ENCODE measurements around the gene KRTAP10-2. TPM values are rescaled to one million over a fixed set of nuclear protein-coding genes. Genes with fewer than 3 reads are reported as not detected.
"Not testable (repeated sequence)": the region's sequence is repeated elsewhere in the genome, so short reads cannot be mapped to it uniquely, and the experiment has no call there.

Gene KRTAP10-2
- total and polyA plus RNA-seq, 7 donors = not detected

DNA sequence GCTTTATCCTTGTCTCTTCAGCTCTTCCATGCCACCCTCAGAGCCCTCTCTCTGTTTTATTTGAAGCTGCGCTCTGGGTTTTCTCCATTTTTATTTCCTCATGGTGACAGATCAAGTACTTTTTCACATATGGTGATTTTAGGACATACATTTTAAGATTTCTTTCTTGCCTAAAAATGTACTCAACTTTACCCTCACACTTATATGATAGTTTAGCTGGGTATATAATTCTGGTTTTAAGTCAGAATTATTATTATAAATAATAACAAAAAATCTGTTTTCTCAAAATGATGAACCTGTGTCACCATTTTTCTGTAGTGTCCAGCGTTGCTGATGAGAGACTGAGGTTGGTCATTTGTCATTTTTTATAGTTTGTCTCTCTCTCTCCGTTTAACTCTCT, 29.9 kb upstream of the KRTAP10-2 start:
- intact Hi-C loops (cut with DNase I) = no loop called here
- DNase-seq = no peak
- H3K27ac ChIP-seq = no peak overlapping the region
- H3K27me3 ChIP-seq = peaks cover 0 to 24% (median 10%) of the 10 kb centered on the region in 3 donors
- H3K9me3 ChIP-seq = peaks cover 0 to 10% (median 4%) of the 10 kb centered on the region in 4 donors
- TF ChIP-seq, protein P1, sequence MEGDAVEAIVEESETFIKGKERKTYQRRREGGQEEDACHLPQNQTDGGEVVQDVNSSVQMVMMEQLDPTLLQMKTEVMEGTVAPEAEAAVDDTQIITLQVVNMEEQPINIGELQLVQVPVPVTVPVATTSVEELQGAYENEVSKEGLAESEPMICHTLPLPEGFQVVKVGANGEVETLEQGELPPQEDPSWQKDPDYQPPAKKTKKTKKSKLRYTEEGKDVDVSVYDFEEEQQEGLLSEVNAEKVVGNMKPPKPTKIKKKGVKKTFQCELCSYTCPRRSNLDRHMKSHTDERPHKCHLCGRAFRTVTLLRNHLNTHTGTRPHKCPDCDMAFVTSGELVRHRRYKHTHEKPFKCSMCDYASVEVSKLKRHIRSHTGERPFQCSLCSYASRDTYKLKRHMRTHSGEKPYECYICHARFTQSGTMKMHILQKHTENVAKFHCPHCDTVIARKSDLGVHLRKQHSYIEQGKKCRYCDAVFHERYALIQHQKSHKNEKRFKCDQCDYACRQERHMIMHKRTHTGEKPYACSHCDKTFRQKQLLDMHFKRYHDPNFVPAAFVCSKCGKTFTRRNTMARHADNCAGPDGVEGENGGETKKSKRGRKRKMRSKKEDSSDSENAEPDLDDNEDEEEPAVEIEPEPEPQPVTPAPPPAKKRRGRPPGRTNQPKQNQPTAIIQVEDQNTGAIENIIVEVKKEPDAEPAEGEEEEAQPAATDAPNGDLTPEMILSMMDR (IDR thresholded peaks at IDR 0.05) = no peak
- no peak for TF ChIP-seq EP300 (IDR thresholded peaks at IDR 0.05)
- 88 to 93% methylated on average over 3 of the region's 3 CpGs for WGBS, 2 donors
- H3K36me3 ChIP-seq = no peaks in the 10 kb centered on the region
- H3K4me1 ChIP-seq = no peaks in the 10 kb centered on the region
- no peak overlapping the region for H3K4me3 ChIP-seq

DNA sequence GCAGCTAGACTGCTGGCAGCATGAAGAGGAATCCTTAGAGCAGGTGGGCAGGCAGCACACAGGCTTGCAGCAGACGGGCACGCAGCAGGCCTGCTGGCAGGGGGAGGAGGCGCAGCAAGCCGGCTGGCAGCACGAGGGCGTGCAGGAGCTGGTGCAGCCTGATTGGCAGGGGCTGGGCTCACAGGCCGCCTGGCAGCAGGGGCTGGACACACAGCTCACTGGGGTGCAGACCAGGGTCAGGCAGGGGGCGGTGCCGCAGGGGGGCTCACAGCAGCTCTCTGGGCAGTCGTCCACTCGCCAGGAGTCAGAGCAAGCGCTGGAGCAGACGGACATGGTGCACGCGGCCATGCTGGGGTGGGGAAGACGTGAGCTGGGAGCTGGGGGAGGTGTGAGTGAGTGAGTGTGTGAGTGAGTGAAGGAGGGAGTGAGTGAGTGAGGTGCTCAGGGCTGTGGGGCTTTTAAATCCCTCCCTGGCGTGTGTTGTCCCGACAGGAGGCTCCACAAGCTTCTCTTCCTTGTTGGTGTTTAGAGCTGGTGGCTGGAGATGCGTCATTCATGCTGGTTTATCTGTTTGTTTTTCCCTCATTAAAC, 29.0 kb upstream of the KRTAP10-2 start, which contains the start of gene KRTAP10-5:
Gene KRTAP10-5 (minus strand): TSS at position 374 of the 591 bp plus-strand sequence. CDS start 26 bp downstream, at position 348.
- H3K9me3 ChIP-seq; H3K27ac ChIP-seq; H3K4me1 ChIP-seq; H3K4me3 ChIP-seq; DNase-seq; H3K36me3 ChIP-seq; intact Hi-C loops (cut with DNase I): not testable (repeated sequence)
- H3K27me3 ChIP-seq = peaks cover 0 to 15% (median 6%) of the 10 kb centered on the region in 3 donors
- WGBS, 2 donors = 23 to 46% methylated on average over 19 of the region's 19 CpGs

DNA sequence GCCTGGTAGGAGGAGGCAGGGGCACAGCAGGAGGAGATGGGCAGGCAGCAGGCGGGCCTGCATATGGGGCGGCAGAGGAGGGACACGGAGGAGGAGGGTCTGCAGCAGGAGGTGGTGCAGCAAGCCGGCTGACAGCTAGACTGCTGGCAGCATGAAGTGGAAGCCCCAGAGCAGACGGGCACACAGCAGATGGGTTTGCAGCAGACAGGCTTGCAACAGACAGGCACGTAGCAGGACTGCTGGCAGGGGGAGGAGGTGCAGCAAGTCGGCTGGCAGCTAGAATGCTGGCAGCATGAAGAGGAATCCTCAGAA, 28.5 kb upstream of the KRTAP10-2 start:
- H3K4me1 ChIP-seq = no peaks in the 10 kb centered on the region
- H3K27ac ChIP-seq = no peak overlapping the region
- H3K9me3 ChIP-seq = peaks cover 0 to 10% (median 4%) of the 10 kb centered on the region in 4 donors
- peaks cover 0 to 10% (median 6%) of the 10 kb centered on the region in 3 donors for H3K27me3 ChIP-seq
- no peaks in the 10 kb centered on the region for H3K36me3 ChIP-seq
- no peak overlapping the region for H3K4me3 ChIP-seq
- no peak for TF ChIP-seq EP300 (IDR thresholded peaks at IDR 0.05)
- no peak for TF ChIP-seq POLR2AphosphoS5 (IDR thresholded peaks at IDR 0.05)
- TF ChIP-seq, protein P1 (IDR thresholded peaks at IDR 0.05) = no peak
- no peak for TF ChIP-seq POLR2A (IDR thresholded peaks at IDR 0.05)
- DNase-seq = no peak
- intact Hi-C loops (cut with DNase I) = no loop called here
- WGBS, 2 donors = 66 to 75% methylated on average over 7 of the region's 7 CpGs

DNA sequence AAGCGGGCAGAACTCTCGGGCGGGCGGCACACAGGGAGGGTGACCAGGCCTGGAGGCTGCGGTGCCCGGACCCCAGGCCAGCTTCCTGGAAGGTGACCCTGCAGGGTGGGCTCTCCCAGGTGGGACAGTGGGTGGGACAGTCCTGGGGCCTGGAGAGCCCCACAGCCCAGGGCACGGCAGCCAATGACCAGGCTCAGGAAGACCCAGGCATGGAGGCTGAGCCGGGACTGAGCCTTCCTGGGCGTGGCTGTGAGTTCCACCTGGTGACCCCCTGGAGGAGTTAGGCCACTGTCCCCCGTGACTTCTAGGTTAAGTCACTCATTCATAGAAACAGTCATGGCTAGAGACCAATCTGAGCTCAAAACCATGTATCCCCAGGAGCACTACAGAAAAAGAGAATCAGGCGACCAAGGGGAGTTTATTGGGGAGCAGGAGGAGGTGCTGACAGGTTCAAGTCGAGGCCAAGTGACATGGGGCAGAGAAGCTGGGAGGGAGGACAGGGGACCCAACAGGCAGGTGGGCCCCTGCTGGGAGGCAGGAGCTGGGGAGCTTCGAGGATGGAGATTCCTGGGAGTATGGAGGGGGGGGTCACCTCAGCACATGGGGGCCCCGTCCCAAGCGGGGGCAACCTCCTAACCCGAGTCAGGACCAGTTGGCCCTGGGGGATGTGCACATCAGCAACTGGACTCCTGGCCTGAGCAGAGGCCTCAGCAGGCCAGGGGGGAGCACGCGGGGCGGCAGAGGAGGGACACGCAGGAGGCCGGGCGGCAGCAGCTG, 27.9 kb upstream of the KRTAP10-2 start:
- Histone ChIP-seq H3K4me1 (no peaks in the 10 kb centered on the region), H3K27ac (no peak overlapping the region), H3K36me3 (no peaks in the 10 kb centered on the region), H3K27me3 (peaks cover 0 to 7% (median 6%) of the 10 kb centered on the region in 3 donors), H3K4me3 (no peak overlapping the region), H3K9me3 (peaks cover 0 to 10% (median 4%) of the 10 kb centered on the region in 4 donors)
- intact Hi-C loops (cut with DNase I) = no loop called here
- 74 to 79% methylated on average over 22 of the region's 22 CpGs for WGBS, 2 donors
- no peak for TF ChIP-seq POLR2A (IDR thresholded peaks at IDR 0.05)
- no peak for TF ChIP-seq POLR2AphosphoS5 (IDR thresholded peaks at IDR 0.05)
- TF ChIP-seq, protein P1 (IDR thresholded peaks at IDR 0.05) = no peak
- TF ChIP-seq EP300 (IDR thresholded peaks at IDR 0.05) = no peak
- no peak for DNase-seq

DNA sequence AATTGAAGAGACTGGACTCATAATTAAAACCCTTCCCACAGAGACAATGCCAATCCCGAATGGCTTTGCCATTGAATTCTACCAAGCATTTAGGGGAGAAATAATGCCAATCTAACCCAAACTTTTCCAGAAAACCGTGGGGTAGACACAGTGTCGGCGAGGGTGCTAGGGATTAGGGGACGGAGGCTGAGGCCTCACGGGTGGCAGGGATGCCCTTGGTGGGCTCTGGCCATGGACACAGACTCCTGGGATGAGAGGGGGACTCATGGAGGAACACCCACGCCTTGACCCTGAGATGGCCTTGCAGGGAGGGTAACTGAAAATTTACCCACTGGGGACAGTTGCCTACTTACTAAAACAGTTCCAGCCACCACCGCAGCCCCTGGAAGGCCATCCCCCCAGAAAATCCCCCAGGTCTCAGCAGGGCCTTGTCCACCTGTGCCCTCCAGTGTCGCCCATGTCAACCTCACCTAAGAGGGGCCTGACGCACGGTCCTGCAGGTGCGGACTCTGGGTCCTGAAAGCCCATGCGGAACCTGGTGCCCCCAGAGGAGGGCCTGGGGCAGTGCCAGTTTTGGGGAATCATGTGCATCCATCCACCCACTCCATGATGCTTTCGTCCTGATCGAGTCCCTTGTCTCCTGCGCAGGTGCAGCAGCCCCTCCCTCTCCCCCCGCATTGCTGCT, 27.2 kb upstream of the KRTAP10-2 start:
- intact Hi-C loops (cut with DNase I) = no loop called here

More for the DNA sequence above, 27.2 kb upstream of the KRTAP10-2 start:
- Histone ChIP-seq H3K27ac (no peak overlapping the region), H3K4me1 (no peaks in the 10 kb centered on the region), H3K9me3 (peaks cover 0 to 10% (median 4%) of the 10 kb centered on the region in 4 donors), H3K4me3 (no peak overlapping the region), H3K36me3 (no peaks in the 10 kb centered on the region), H3K27me3 (peaks cover 0 to 6% (median 2%) of the 10 kb centered on the region in 3 donors)
- no peak for DNase-seq
- TF ChIP-seq POLR2A (IDR thresholded peaks at IDR 0.05) (no peak), EP300 (IDR thresholded peaks at IDR 0.05) (no peak), POLR2AphosphoS5 (IDR thresholded peaks at IDR 0.05) (no peak)
- TF ChIP-seq, protein P1 (IDR thresholded peaks at IDR 0.05) = no peak
- 95% methylated on average over 17 of the region's 17 CpGs for WGBS, 2 donors

Measured in sigmoid colon (tissue), 7 donors.